ENCODE results near the gene PEA15. TPM values are rescaled to one million over a fixed set of nuclear protein-coding genes. Genes with fewer than 3 reads are reported as not detected.

PEA15 gene
- total and polyA plus RNA-seq, 2 donors, result 51.9 to 328 TPM

Other genes starting within 250 kb of the PEA15 start
- 6.2 TPM for gene PIGM, start 173.4 kb upstream of the PEA15 start, total RNA-seq
- 4.6 TPM for gene PIGM, start 173.4 kb upstream of the PEA15 start, polyA plus RNA-seq
- gene KCNJ10, start 135.2 kb upstream of the PEA15 start, total RNA-seq, result 0.26 TPM
- gene KCNJ10, start 135.2 kb upstream of the PEA15 start, polyA plus RNA-seq, result 0.06 TPM
- gene KCNJ9, start 123.8 kb upstream of the PEA15 start, total RNA-seq, result 0.26 TPM
- 0.04 TPM for gene KCNJ9, start 123.8 kb upstream of the PEA15 start, polyA plus RNA-seq
- gene IGSF8, start 106.8 kb upstream of the PEA15 start, total RNA-seq, result 12.5 TPM
- 28.1 TPM for gene IGSF8, start 106.8 kb upstream of the PEA15 start, polyA plus RNA-seq
- 13.2 TPM for gene ATP1A2, start 89.6 kb upstream of the PEA15 start, total RNA-seq
- gene ATP1A2, start 89.6 kb upstream of the PEA15 start, polyA plus RNA-seq, result 41.5 TPM
- gene ATP1A4, start 53.8 kb upstream of the PEA15 start, total RNA-seq, result 8.3 TPM
- gene ATP1A4, start 53.8 kb upstream of the PEA15 start, polyA plus RNA-seq, result 6.2 TPM
- gene CASQ1, start 14.8 kb upstream of the PEA15 start, total RNA-seq, result 10.5 TPM
- 4.5 TPM for gene CASQ1, start 14.8 kb upstream of the PEA15 start, polyA plus RNA-seq
- gene DCAF8, start 57.2 kb downstream of the PEA15 start, total RNA-seq, result 92.9 TPM
- gene DCAF8, start 57.2 kb downstream of the PEA15 start, polyA plus RNA-seq, result 123 TPM
- gene PEX19, start 79.7 kb downstream of the PEA15 start, total RNA-seq, result 46.7 TPM
- 55.0 TPM for gene PEX19, start 79.7 kb downstream of the PEA15 start, polyA plus RNA-seq
- gene COPA, start 137.9 kb downstream of the PEA15 start, total RNA-seq, result 209 TPM
- gene COPA, start 137.9 kb downstream of the PEA15 start, polyA plus RNA-seq, result 69.5 TPM
- gene NCSTN, start 138.0 kb downstream of the PEA15 start, total RNA-seq, result 45.4 TPM
- gene NCSTN, start 138.0 kb downstream of the PEA15 start, polyA plus RNA-seq, result 57.5 TPM
- gene NHLH1, start 161.7 kb downstream of the PEA15 start, total RNA-seq, result not detected
- 0.05 TPM for gene NHLH1, start 161.7 kb downstream of the PEA15 start, polyA plus RNA-seq
- 4.1 TPM for gene VANGL2, start 195.2 kb downstream of the PEA15 start, total RNA-seq
- 7.6 TPM for gene VANGL2, start 195.2 kb downstream of the PEA15 start, polyA plus RNA-seq